WTC11 (cell line): ENCODE data around the gene HES3. TPM values are rescaled to one million over a fixed set of nuclear protein-coding genes. Genes with fewer than 3 reads are reported as not detected.

Source experiments
- ATAC-seq: fragments of 200-7000 bp; cut with Tn5 transposase; 2 replicates; pipeline ENCODE4 v1.10.0; 2021; ENCODE audit warnings: mild to moderate bottlenecking, moderate library complexity
- CTCF ChIA-PET: fragments of 300-600 bp; sonication (Branson Sonifier 250); formaldehyde crosslinking; loops from one replicate; lab custom pipeline; 2021; ENCODE audit warnings: antibody characterized with exemption; lab: Charles Lee
- POLR2A ChIA-PET: fragments of 350-600 bp; sonication (Branson Sonifier 250); formaldehyde crosslinking; loops from one replicate; lab custom pipeline; 2021; ENCODE audit warnings: antibody characterized with exemption; lab: Charles Lee
- DNase-seq: peaks from one replicate; pipeline ENCODE4 v3.0.0; 2021; ENCODE audit warnings: low spot score
- H3K27ac Mint-ChIP-seq: 2 replicates; pipeline ENCODE4 v1.8.0; 2021; ENCODE audit warnings: mixed read lengths
- H3K27me3 Mint-ChIP-seq: 2 replicates; pipeline ENCODE4 v1.8.0; 2021; ENCODE audit warnings: low read depth, mild to moderate bottlenecking, moderate library complexity, mixed read lengths
- H3K36me3 Mint-ChIP-seq: 2 replicates; pipeline ENCODE4 v1.8.0; 2021; ENCODE audit warnings: mixed read lengths
- H3K4me1 Mint-ChIP-seq: 2 replicates; pipeline ENCODE4 v1.8.0; 2022; ENCODE audit warnings: mixed read lengths
- H3K4me3 Mint-ChIP-seq: 2 replicates; pipeline ENCODE4 v1.8.0; 2021; ENCODE audit warnings: mild to moderate bottlenecking, moderate library complexity, mixed read lengths
- H3K9me3 Mint-ChIP-seq: 2 replicates; pipeline ENCODE4 v1.8.0; 2021; ENCODE audit warnings: mixed read lengths
- ARID4B ChIP-seq: sonication (generic); formaldehyde crosslinking; IDR thresholded peaks from 2 replicates; pipeline ENCODE4 v1.8.0; 2023; ENCODE audit warnings: missing genetic modification reagents, mild to moderate bottlenecking, borderline replicate concordance
- ATF1 ChIP-seq: sonication (generic); formaldehyde crosslinking; IDR thresholded peaks from 2 replicates; pipeline ENCODE4 v1.8.1; 2023; ENCODE audit warnings: mild to moderate bottlenecking, moderate library complexity, missing genetic modification reagents
- CREB1 ChIP-seq: sonication (generic); formaldehyde crosslinking; IDR thresholded peaks from 2 replicates; pipeline ENCODE4 v1.8.0; 2023; ENCODE audit warnings: mild to moderate bottlenecking, missing genetic modification reagents
- CREM ChIP-seq: sonication (generic); formaldehyde crosslinking; IDR thresholded peaks from 2 replicates; pipeline ENCODE4 v1.8.1; 2022; ENCODE audit warnings: mild to moderate bottlenecking, missing genetic modification reagents, moderate library complexity
- E2F5 ChIP-seq: sonication (generic); formaldehyde crosslinking; IDR thresholded peaks from 2 replicates; pipeline ENCODE4 v1.8.1; 2022; ENCODE audit warnings: mild to moderate bottlenecking, moderate library complexity, missing genetic modification reagents
- ETV6 ChIP-seq: sonication (generic); formaldehyde crosslinking; IDR thresholded peaks from 2 replicates; pipeline ENCODE4 v1.8.1; 2022; ENCODE audit warnings: mild to moderate bottlenecking, missing genetic modification reagents
- FOXP1 ChIP-seq: sonication (generic); formaldehyde crosslinking; IDR thresholded peaks from 2 replicates; pipeline ENCODE4 v1.8.0; 2022; ENCODE audit warnings: missing genetic modification reagents, mild to moderate bottlenecking, moderate library complexity, borderline replicate concordance
- GABPB1 ChIP-seq: sonication (generic); formaldehyde crosslinking; IDR thresholded peaks from 2 replicates; pipeline ENCODE4 v1.8.1; 2023; ENCODE audit warnings: mild to moderate bottlenecking, missing genetic modification reagents
- GTF2I ChIP-seq: fragments of 250-450 bp; sonication (Bioruptor Pico); conservative IDR thresholded peaks from 2 replicates; pipeline ENCODE4 v1.4.0; 2021; ENCODE audit warnings: mild to moderate bottlenecking
- JAZF1 ChIP-seq: fragments of 250-450 bp; sonication (Bioruptor Pico); IDR thresholded peaks from 2 replicates; pipeline ENCODE4 v1.9.0; 2021; ENCODE audit warnings: moderate library complexity, mild to moderate bottlenecking, inconsistent platforms
- JUN ChIP-seq: sonication (generic); formaldehyde crosslinking; IDR thresholded peaks from 2 replicates; pipeline ENCODE4 v1.8.0; 2023; ENCODE audit warnings: mild to moderate bottlenecking, missing genetic modification reagents
- KAT7 ChIP-seq: sonication (generic); formaldehyde crosslinking; IDR thresholded peaks from 2 replicates; pipeline ENCODE4 v1.8.1; 2023; ENCODE audit warnings: missing genetic modification reagents, mild to moderate bottlenecking, borderline replicate concordance
- MAX ChIP-seq: sonication (generic); formaldehyde crosslinking; IDR thresholded peaks from 2 replicates; pipeline ENCODE4 v1.8.0; 2022; ENCODE audit warnings: mild to moderate bottlenecking, missing genetic modification reagents
- MXD4 ChIP-seq: fragments of 250-450 bp; sonication (Bioruptor Pico); IDR thresholded peaks from 2 replicates; pipeline ENCODE4 v1.8.0; 2021; ENCODE audit warnings: mild to moderate bottlenecking, moderate library complexity, borderline replicate concordance
- NFYB ChIP-seq: sonication (generic); formaldehyde crosslinking; conservative IDR thresholded peaks from 2 replicates; pipeline ENCODE4 v1.8.0; 2022; ENCODE audit warnings: low read depth, missing genetic modification reagents
- PRRX2 ChIP-seq: fragments of 250-450 bp; sonication (Bioruptor Pico); IDR thresholded peaks from 2 replicates; pipeline ENCODE4 v1.8.0; 2021; ENCODE audit warnings: mild to moderate bottlenecking
- RELA ChIP-seq: sonication (generic); formaldehyde crosslinking; IDR thresholded peaks from 2 replicates; pipeline ENCODE4 v1.8.1; 2022; ENCODE audit warnings: missing genetic modification reagents, mild to moderate bottlenecking, borderline replicate concordance
- TEAD4 ChIP-seq: sonication (generic); formaldehyde crosslinking; IDR thresholded peaks from 2 replicates; pipeline ENCODE4 v1.8.0; 2022; ENCODE audit warnings: mild to moderate bottlenecking, missing genetic modification reagents
- ZBTB43 ChIP-seq: sonication (generic); formaldehyde crosslinking; IDR thresholded peaks from 2 replicates; pipeline ENCODE4 v1.8.1; 2023; ENCODE audit warnings: mild to moderate bottlenecking, missing genetic modification reagents
- ZNF138 ChIP-seq: sonication (generic); formaldehyde crosslinking; conservative IDR thresholded peaks from 2 replicates; pipeline ENCODE4 v1.8.1; 2022; ENCODE audit warnings: mild to moderate bottlenecking, moderate library complexity, missing genetic modification reagents
- ZNF232 ChIP-seq: sonication (generic); formaldehyde crosslinking; IDR thresholded peaks from 2 replicates; pipeline ENCODE4 v1.8.0; 2022; ENCODE audit warnings: mild to moderate bottlenecking, missing genetic modification reagents
- ZNF263 ChIP-seq: sonication (generic); formaldehyde crosslinking; IDR thresholded peaks from 2 replicates; pipeline ENCODE4 v1.8.1; 2022; ENCODE audit warnings: low read depth, mild to moderate bottlenecking, moderate library complexity, missing genetic modification reagents
- ZNF396 ChIP-seq: fragments of 250-450 bp; sonication (Bioruptor Pico); IDR thresholded peaks from 2 replicates; pipeline ENCODE4 v1.8.0; 2021; ENCODE audit warnings: mild to moderate bottlenecking, moderate library complexity, borderline replicate concordance
- ZNF425 ChIP-seq: fragments of 250-450 bp; sonication (Bioruptor Pico); conservative IDR thresholded peaks from 2 replicates; pipeline ENCODE4 v1.9.0; 2021; ENCODE audit warnings: mild to moderate bottlenecking
- ZSCAN18 ChIP-seq: fragments of 250-450 bp; sonication (Bioruptor Pico); IDR thresholded peaks from 2 replicates; pipeline ENCODE4 v2.1.2; 2022; ENCODE audit warnings: mild to moderate bottlenecking, moderate library complexity
- total RNA-seq: library from RNA; stranded (reverse); gene quantifications from 3 replicates; pipeline ENCODE4 v1.2.3, GENCODE V29; 2021

HES3 gene
- total RNA-seq, 1 experiment from 2014 or later = 74.7 TPM

GRCh38 chr1:6245086-6245868 lies 1.3 kb downstream of the HES3 start (continued):
- TF ChIP-seq CREM (CRISPR knock-in tag) (peak; percentile 88; the same call in 1 of the 2 replicates), JUN (CRISPR knock-in tag) (peak; percentile 98), RELA (CRISPR knock-in tag) (peak; percentile 96), JAZF1 (CRISPR knock-in tag) (no peak), KAT7 (peak; percentile 81; the same call in 1 of the 2 replicates), E2F5 (CRISPR knock-in tag) (peak; percentile 89), FOXP1 (peak; percentile 99), MAX (CRISPR knock-in tag) (peak; percentile 73; the same call in 1 of the 2 replicates), ZNF396 (no peak), ARID4B (CRISPR knock-in tag) (peak; percentile 100), ZBTB43 (CRISPR knock-in tag) (peak; percentile 96), NFYB (peak; percentile 51; the same call in 1 of the 2 replicates), ETV6 (CRISPR knock-in tag) (peak; percentile 99), GTF2I (CRISPR knock-in tag) (no peak), GABPB1 (CRISPR knock-in tag) (peak; percentile 84), TEAD4 (CRISPR knock-in tag) (peak; percentile 95), ZNF263 (CRISPR knock-in tag) (peak; percentile 53; the same call in 1 of the 2 replicates), ZNF232 (CRISPR knock-in tag) (peak; percentile 94), PRRX2 (no peak), ATF1 (CRISPR knock-in tag) (peak; percentile 68; the same call in 1 of the 2 replicates)

- Mint-ChIP-seq H3K27ac (peak overlapping the region; percentile 92), H3K27me3 (peaks cover 45% of the 10 kb centered on the region), H3K36me3 (no peaks in the 10 kb centered on the region), H3K4me1 (peaks cover 27% of the 10 kb centered on the region), H3K9me3 (no peaks in the 10 kb centered on the region), H3K4me3 (peak overlapping the region; percentile 81)
- peak; percentile 58 for ATAC-seq
- ChIA-PET CTCF (interaction anchor here (0.5 to 21.4 kb wide), 54 partner anchors 10 to 797 kb away, joined by 3 to 489 read pairs (median 5); partner anchors contain the start of genes ACOT7, ESPN, GPR153 and HES2), POLR2A (interaction anchor here (0.5 to 4.8 kb wide), 6 partner anchors 8 to 192 kb away, joined by 3 to 22 read pairs (median 4); partner anchors contain the start of gene ICMT)
- peak; percentile 97 for DNase-seq
- TF ChIP-seq ZSCAN18 (CRISPR knock-in tag) (no peak), MXD4 (CRISPR knock-in tag) (no peak), ZNF425 (CRISPR knock-in tag) (no peak), ZNF138 (0 out of 2 replicates have a peak, but pooled peaks have one; percentile 68), CREB1 (CRISPR knock-in tag) (no peak)
Measured at GRCh38 chr1:6245869-6246496, 2.0 kb downstream of the HES3 start.
